ENCODE measurements around the gene RAB8B.

DNA sequence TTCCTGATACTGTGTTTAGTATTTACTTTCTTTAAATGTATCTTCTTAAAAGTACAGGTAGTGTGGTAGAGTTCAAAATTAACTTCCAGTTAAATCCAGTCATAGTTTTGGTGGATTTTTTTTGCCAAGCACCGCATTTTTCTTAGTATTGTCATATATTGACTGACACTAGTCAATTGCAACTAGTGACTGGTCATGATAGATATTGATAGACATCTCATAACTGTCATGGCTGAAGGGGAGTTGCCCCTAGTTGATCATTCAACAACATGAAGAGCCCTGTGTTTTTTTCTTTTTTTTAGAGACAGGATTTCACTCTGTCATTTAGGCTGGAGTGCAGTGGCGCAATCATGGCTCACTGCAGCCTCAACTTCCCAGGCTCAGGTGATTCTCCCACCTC, 22.1 kb downstream of the RAB8B start:
- TF ChIP-seq, protein P1, sequence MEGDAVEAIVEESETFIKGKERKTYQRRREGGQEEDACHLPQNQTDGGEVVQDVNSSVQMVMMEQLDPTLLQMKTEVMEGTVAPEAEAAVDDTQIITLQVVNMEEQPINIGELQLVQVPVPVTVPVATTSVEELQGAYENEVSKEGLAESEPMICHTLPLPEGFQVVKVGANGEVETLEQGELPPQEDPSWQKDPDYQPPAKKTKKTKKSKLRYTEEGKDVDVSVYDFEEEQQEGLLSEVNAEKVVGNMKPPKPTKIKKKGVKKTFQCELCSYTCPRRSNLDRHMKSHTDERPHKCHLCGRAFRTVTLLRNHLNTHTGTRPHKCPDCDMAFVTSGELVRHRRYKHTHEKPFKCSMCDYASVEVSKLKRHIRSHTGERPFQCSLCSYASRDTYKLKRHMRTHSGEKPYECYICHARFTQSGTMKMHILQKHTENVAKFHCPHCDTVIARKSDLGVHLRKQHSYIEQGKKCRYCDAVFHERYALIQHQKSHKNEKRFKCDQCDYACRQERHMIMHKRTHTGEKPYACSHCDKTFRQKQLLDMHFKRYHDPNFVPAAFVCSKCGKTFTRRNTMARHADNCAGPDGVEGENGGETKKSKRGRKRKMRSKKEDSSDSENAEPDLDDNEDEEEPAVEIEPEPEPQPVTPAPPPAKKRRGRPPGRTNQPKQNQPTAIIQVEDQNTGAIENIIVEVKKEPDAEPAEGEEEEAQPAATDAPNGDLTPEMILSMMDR (IDR thresholded peaks at IDR 0.05; ENCODE audit: insufficient read depth, low read length, poor library complexity, severe bottlenecking): no peak
- TF ChIP-seq EZH2phosphoT487 (conservative IDR thresholded peaks at IDR 0.05; ENCODE audit: low read length): no peak
